Neural cell (in vitro differentiated cells): Measurements from ENCODE around the gene SLAIN2. TPM values are rescaled to one million over a fixed set of nuclear protein-coding genes. Genes with fewer than 3 reads are reported as not detected.

ENCODE experiments used
- H2AFZ ChIP-seq: fragments of 200-600, 300-800 bp; sonication (generic), shearing (Covaris generic); 2 replicates; pipeline ENCODE4 v1.6.0; 2014; ENCODE audit warnings: low read depth, mild to moderate bottlenecking, antibody characterized with exemption, low read length, moderate library complexity
- H3F3A ChIP-seq: fragments of 200-600 bp; shearing (Covaris generic); 2 replicates; pipeline ENCODE4 v1.6.1; 2016; ENCODE audit warnings: mild to moderate bottlenecking, moderate library complexity, mixed read lengths, antibody characterized with exemption, low read length; ENCODE audit not compliant: insufficient read depth, poor library complexity, severe bottlenecking
- H3K27ac ChIP-seq: fragments of 200-600, 300-800 bp; sonication (generic), shearing (Covaris generic); 2 replicates; pipeline ENCODE4 v1.5.1; 2014; ENCODE audit warnings: mild to moderate bottlenecking, low read length, moderate library complexity
- H3K27me3 ChIP-seq: fragments of 300-800, 200-600 bp; sonication (generic), shearing (Covaris generic); 2 replicates; pipeline ENCODE4 v1.6.0; 2014; ENCODE audit warnings: mild to moderate bottlenecking, low read depth, low read length, moderate library complexity; ENCODE audit not compliant: insufficient read depth
- H3K36me3 ChIP-seq: fragments of 300-800, 200-600 bp; sonication (generic), shearing (Covaris generic); 2 replicates; pipeline ENCODE4 v1.5.1; 2014; ENCODE audit warnings: mild to moderate bottlenecking, antibody characterized with exemption, low read length, moderate library complexity; ENCODE audit not compliant: insufficient read depth
- H3K4me2 ChIP-seq: fragments of 300-800, 200-600 bp; sonication (generic), shearing (Covaris generic); 2 replicates; pipeline ENCODE4 v1.6.0; 2014; ENCODE audit warnings: mild to moderate bottlenecking, low read length
- H3K4me3 ChIP-seq: fragments of 300-800, 200-600 bp; sonication (generic), shearing (Covaris generic); 2 replicates; pipeline ENCODE4 v1.5.1; 2014; ENCODE audit warnings: mild to moderate bottlenecking, low read length, moderate library complexity
- H3K79me2 ChIP-seq: fragments of 200-600 bp; shearing (Covaris generic); replicated peaks from 2 replicates; pipeline ENCODE4 v1.6.0; 2014; ENCODE audit warnings: mild to moderate bottlenecking, low read length, moderate library complexity; ENCODE audit not compliant: insufficient read depth
- H3K9ac ChIP-seq: fragments of 300-800, 200-600 bp; sonication (generic), shearing (Covaris generic); 2 replicates; pipeline ENCODE4 v1.6.1; 2016; ENCODE audit warnings: mild to moderate bottlenecking, low read length, mixed read lengths
- H3K9me2 ChIP-seq: fragments of 200-600 bp; shearing (Covaris generic); 2 replicates; pipeline ENCODE4 v1.6.1; 2016; ENCODE audit warnings: mild to moderate bottlenecking, low read length, mixed read lengths; ENCODE audit not compliant: insufficient read depth
- H3K9me3 ChIP-seq: fragments of 200-600, 300-800 bp; sonication (generic), shearing (Covaris generic); 2 replicates; pipeline ENCODE4 v1.6.1; 2016; ENCODE audit warnings: mild to moderate bottlenecking, mixed run types, low read length, moderate library complexity, mixed read lengths
- H4K20me1 ChIP-seq: fragments of 200-600 bp; shearing (Covaris generic); 2 replicates; pipeline ENCODE4 v1.6.1; 2016; ENCODE audit warnings: mild to moderate bottlenecking, mixed run types; ENCODE audit not compliant: insufficient read depth
- CTCF ChIP-seq: fragments of 450-650 bp; IDR thresholded peaks from 2 replicates; pipeline ENCODE4 v1.5.1; 2014; ENCODE audit warnings: antibody characterized with exemption, mild to moderate bottlenecking, moderate library complexity; ENCODE audit not compliant: poor library complexity, severe bottlenecking
- EP300 ChIP-seq: fragments of 450-650 bp; conservative IDR thresholded peaks from 2 replicates; pipeline ENCODE4 v1.6.1; 2014; ENCODE audit warnings: antibody characterized with exemption, mild to moderate bottlenecking, moderate library complexity; ENCODE audit not compliant: poor library complexity, severe bottlenecking
- EZH2 ChIP-seq: fragments of 200-600, 300-800 bp; shearing (Covaris generic), sonication (generic); IDR thresholded peaks from 2 replicates; pipeline ENCODE4 v1.6.1; 2014; ENCODE audit warnings: antibody characterized with exemption, low read length, borderline replicate concordance, mild to moderate bottlenecking; ENCODE audit not compliant: insufficient read depth, poor library complexity, severe bottlenecking
- MXI1 ChIP-seq: fragments of 450-650 bp; conservative IDR thresholded peaks from 2 replicates; pipeline ENCODE4 v1.6.1; 2014; ENCODE audit warnings: antibody characterized with exemption, mild to moderate bottlenecking; ENCODE audit not compliant: poor library complexity, severe bottlenecking
- POLR2AphosphoS5 ChIP-seq: IDR thresholded peaks from 2 replicates; pipeline ENCODE4 v1.6.1; 2012
- RAD21 ChIP-seq: fragments of 450-650 bp; conservative IDR thresholded peaks from 2 replicates; pipeline ENCODE4 v1.6.1; 2014; ENCODE audit warnings: antibody characterized with exemption, mild to moderate bottlenecking, moderate library complexity
- REST ChIP-seq: IDR thresholded peaks from 2 replicates; pipeline ENCODE4 v1.6.1; 2012; ENCODE audit warnings: borderline replicate concordance
- SMC3 ChIP-seq: fragments of 450-650 bp; conservative IDR thresholded peaks from 2 replicates; pipeline ENCODE4 v1.6.1; 2014; ENCODE audit warnings: antibody characterized with exemption, mild to moderate bottlenecking, moderate library complexity; ENCODE audit not compliant: poor library complexity
- TAF1 ChIP-seq: IDR thresholded peaks from 2 replicates; pipeline ENCODE4 v1.6.1; 2012; ENCODE audit warnings: low read depth
- polyA plus RNA-seq: library from polyadenylated mRNA; depleted of rRNA; stranded (reverse); fragments of >200 nt; gene quantifications from 2 replicates; pipeline ENCODE4 v1.2.3, GENCODE V29; 2014

Gene SLAIN2
- polyA plus RNA-seq, 1 donor from 2014 or later, result 43.2 TPM

GRCh38 chr4:48356355-48356754 is 15.0 kb downstream of the SLAIN2 start:
- Histone ChIP-seq H3K79me2 (peaks cover 76% of the 10 kb centered on the region), H3K4me2 (no peak overlapping the region)

GRCh38 chr4:48360285-48361011 is 19.1 kb downstream of the SLAIN2 start:
- Histone ChIP-seq H3K27me3 (no peaks in the 10 kb centered on the region), H3K4me2 (no peak overlapping the region), H3F3A (no peaks in the 10 kb centered on the region), H2AFZ (no peak overlapping the region), H4K20me1 (no peaks in the 10 kb centered on the region), H3K36me3 (no peaks in the 10 kb centered on the region), H3K4me3 (no peak overlapping the region), H3K9me3 (no peaks in the 10 kb centered on the region), H3K79me2 (peaks cover 52% of the 10 kb centered on the region), H3K9ac (no peak overlapping the region), H3K27ac (no peak overlapping the region), H3K9me2 (no peaks in the 10 kb centered on the region)
- TF ChIP-seq TAF1 (no peak), POLR2AphosphoS5 (no peak), SMC3 (no peak), RAD21 (no peak), MXI1 (no peak), EZH2 (no peak)

More at GRCh38 chr4:48356355-48356754, 15.0 kb downstream of the SLAIN2 start:
- no peaks in the 10 kb centered on the region for H3K9me2 ChIP-seq
- H3K36me3 ChIP-seq, result no peaks in the 10 kb centered on the region
- no peaks in the 10 kb centered on the region for H4K20me1 ChIP-seq
- H3K27me3 ChIP-seq, result no peaks in the 10 kb centered on the region
- H3F3A ChIP-seq, result no peaks in the 10 kb centered on the region
- no peak overlapping the region for H3K27ac ChIP-seq
- no peak overlapping the region for H3K9ac ChIP-seq
- no peak overlapping the region for H3K4me3 ChIP-seq
- no peak for TF ChIP-seq REST
- no peak for TF ChIP-seq MXI1
- TF ChIP-seq EP300, result no peak
- no peak for TF ChIP-seq CTCF
- no peak overlapping the region for H2AFZ ChIP-seq
- no peaks in the 10 kb centered on the region for H3K9me3 ChIP-seq
